Measurements from ENCODE around the gene MSX1.

Gene MSX1

DNA sequence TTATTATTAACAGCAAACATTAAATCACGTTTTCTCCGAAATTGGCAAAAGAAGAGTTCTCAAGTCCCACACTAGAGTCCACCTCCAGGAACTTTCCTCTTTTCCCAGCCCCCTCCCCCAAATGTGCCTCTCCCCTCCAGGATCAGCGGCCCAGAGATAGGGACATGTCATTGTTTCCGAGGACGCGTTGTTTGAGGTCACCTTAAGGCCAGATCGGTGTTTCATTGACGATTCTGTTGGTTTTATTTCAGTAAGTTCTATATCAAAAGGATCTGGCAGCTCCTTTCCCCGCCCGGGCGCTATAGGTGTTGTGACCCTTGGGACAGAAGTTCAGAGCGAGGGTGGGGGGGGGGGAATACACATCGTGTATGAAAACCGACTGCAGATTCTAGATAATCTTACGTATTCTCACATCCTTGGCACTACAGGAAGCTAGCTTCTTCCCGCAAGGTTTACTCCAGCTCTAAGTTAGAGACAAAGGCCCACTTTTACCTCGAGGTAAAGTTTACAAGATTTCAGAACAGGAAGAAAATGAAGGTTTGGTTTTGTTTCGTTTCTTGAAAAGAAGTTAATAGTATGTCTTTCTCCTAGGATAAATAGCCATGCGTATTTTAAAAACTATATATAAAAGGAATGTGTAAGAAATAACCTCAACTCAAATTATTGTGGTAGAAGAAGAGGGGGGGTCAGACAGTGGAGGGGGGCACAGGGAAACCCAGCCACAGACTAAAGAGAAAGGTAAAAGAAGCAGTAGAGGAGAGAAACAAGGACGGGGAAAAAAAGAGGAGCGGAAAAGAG is 739 bp upstream of the MSX1 start:
- DNase-seq, result no peak

DNA sequence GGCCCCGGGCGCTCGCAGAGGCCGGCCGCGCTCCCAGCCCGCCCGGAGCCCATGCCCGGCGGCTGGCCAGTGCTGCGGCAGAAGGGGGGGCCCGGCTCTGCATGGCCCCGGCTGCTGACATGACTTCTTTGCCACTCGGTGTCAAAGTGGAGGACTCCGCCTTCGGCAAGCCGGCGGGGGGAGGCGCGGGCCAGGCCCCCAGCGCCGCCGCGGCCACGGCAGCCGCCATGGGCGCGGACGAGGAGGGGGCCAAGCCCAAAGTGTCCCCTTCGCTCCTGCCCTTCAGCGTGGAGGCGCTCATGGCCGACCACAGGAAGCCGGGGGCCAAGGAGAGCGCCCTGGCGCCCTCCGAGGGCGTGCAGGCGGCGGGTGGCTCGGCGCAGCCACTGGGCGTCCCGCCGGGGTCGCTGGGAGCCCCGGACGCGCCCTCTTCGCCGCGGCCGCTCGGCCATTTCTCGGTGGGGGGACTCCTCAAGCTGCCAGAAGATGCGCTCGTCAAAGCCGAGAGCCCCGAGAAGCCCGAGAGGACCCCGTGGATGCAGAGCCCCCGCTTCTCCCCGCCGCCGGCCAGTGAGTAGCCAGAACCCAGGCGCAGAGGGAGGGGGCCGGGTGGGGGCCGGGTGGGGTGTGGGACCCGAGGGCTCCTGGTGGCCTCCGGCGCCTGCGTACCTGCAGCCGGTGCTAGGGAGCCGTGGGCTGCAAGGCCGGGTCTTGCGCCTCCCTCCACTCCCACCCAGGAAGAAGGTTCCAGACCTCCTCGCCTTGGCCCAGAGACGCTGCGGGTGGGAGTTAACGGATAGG is 534 bp downstream of the MSX1 start:
- no peak for DNase-seq

DNA sequence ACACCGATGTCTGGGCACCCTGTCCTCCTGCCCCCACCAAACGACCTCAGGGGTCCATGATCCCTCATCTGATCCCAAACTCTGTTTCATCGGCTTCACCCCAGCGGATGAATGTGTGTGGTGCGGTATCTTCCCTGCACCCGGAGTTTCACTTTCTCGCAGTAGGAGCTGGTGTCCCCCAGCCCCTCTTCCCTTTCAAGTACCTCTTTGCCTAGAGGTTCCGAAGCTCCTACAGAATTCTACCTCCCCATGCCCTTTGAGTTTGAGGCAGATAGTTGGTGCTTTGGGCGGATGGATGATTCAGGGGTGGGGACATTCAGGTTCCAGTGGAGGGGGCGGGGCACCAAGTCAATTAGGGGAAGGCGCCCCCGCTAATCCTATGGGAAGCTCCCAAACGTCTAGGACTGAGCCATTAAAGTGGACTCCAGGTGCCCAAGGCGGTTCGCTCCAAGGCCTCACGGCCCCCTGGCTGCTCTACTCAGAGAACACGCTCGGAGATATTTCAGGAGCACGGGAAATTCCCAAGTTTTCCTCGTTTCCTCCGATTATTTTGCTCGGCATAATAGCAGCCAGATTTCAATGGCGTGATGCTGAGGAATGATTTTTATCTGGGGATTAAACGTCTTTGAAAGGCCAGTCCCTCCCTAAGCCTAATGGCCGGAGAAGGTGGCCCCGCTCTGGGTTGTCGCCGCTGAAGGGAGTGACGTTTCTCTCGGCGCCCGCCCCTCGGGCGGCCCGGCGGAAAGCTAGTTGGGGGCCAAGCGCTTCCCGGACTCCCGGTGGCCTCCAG is 1.3 kb downstream of the MSX1 start:
- DNase-seq, result no peak

DNA sequence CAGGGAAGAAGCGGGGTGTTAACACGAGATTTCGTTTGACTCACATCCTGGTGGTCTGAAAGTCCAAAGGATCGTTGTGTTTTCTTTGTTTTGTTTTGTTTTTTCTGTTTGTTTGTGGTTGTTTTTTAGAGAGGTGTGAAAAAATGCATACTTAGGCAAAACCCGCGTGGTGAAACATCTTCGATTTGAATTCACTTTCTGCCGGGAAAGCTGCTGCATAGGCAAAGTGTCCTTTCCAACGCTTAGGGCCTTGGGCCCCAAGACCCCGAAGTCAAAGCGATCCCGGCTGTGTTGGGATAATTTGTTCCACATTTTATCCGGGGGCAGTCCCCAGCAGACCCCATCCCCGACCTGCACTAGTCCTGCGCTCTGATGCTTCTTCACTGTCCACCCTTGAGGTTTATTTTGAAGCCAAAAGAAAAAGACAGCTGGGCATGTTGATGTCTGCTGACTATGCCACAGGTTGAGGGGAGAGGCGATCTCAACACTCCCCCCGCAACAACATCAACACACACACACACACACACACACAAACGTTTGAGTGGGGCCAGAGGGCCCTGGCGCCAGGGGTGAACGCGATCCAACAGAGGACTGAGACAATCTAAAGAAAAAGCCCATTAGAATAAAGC is 2.0 kb downstream of the MSX1 start:
- DNase-seq, result no peak

DNA sequence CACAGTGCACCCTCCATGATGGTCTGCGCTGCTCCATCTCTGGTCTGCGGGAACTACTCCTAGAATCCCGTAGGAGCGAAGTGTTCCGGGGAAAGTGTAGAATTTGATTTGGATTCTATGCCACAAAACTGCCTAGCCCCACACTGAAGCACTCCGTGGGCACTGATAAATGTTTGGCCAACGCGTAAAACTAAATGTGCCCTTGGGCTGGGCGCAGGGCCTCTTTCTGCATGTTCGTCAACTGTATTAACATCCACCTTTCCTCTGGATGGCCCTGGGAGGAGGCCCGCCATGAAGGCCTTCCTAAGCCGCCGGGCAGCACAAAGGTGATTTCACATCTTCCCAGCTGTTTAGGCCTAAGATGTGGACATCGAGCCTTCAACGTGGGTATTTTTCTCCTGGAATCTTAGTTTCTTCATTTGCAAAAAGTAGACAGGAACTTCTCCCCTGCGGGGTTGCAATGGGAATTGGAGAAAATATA is 2.6 kb downstream of the MSX1 start:
- DNase-seq, result no peak

DNA sequence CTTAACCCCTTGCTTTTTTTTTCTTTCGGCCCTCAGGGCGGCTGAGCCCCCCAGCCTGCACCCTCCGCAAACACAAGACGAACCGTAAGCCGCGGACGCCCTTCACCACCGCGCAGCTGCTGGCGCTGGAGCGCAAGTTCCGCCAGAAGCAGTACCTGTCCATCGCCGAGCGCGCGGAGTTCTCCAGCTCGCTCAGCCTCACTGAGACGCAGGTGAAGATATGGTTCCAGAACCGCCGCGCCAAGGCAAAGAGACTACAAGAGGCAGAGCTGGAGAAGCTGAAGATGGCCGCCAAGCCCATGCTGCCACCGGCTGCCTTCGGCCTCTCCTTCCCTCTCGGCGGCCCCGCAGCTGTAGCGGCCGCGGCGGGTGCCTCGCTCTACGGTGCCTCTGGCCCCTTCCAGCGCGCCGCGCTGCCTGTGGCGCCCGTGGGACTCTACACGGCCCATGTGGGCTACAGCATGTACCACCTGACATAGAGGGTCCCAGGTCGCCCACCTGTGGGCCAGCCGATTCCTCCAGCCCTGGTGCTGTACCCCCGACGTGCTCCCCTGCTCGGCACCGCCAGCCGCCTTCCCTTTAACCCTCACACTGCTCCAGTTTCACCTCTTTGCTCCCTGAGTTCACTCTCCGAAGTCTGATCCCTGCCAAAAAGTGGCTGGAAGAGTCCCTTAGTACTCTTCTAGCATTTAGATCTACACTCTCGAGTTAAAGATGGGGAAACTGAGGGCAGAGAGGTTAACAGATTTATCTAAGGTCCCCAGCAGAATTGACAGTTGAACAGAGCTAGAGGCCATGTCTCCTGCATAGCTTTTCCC is 3.4 kb downstream of the MSX1 start:
- no peak for DNase-seq

DNA sequence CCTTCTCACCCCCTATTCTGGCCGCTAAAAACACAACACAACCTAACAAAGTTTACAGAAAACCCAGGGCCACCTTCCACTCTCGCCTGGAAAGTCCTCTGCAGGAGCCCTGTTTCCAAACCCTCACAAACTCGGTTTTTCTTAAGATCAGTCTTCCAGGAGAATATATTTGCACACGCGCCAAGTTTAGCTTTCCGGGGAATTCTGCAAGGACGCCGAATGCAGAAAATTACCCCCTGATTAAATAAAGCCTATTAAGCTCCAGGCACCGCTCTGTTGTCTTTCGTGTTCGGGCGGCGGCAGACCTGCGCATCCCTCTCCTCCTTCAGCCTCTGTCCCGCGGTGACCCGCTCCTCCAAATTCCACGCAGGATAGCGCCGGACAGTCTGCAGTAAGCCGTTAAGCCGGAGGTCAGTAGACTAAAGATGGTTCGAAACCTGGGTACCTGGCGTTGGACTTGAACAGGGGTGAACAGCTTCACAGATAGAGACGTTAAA is 5.0 kb downstream of the MSX1 start:
- DNase-seq, result no peak

DNA sequence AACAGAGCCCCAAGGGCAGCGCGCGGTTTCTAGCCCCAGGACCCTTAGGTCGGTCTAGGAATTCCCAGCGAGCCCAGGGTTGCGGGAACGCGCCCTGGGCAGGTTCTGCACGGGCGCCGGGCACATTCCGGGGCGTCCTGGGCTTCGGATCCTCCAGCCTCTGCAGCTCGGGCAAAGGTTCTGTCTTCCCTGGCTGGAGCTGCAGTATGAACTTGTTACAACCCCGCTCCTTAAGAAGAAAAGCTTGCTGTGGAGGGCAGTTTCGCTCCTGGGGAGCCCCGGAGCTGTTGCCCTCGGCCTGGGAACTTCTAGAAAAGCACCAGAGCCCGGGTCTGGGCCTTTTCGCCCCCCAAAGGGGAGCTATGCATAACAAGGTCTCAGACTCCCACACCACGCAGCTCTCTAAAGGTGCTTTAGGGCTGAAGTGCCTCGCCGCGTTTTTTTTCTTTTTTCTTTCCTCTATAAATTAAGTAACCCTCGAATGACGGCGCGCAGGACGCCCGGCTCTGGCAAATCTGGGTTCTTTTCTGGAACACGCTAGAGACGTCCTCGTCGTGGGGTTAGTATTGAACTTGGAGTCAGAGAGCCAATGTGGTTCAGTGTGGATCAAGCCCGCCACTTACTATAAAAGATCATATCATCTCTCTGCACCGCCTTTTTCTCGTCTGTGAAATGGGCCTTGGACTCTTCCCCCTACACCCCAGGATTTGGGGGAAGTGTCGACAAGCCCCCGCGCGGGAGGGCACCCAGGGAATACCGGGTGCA is 5.7 kb downstream of the MSX1 start:
- no peak for DNase-seq

DNA sequence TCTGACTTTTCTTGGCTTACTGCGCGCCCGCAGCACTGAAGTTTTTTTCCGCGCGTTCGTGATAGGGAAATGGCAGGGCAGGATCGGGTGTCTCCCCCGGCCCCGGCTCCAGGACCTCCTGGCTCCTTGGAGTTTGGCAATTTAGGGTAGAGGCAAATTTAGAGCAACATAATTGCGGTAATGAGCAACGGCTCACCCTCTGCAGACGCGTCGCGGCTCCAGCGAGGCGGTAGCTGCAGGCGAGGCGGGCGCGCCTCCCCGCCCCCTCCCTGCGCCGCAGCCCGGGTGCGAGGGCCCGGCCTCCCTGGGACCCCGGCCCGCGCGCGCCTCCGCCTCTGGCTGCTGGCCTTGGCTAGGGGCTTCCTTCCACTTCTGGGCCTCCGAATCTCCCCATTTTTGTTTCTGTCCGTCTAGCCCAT is 6.2 kb downstream of the MSX1 start:
- no peak for DNase-seq

DNA sequence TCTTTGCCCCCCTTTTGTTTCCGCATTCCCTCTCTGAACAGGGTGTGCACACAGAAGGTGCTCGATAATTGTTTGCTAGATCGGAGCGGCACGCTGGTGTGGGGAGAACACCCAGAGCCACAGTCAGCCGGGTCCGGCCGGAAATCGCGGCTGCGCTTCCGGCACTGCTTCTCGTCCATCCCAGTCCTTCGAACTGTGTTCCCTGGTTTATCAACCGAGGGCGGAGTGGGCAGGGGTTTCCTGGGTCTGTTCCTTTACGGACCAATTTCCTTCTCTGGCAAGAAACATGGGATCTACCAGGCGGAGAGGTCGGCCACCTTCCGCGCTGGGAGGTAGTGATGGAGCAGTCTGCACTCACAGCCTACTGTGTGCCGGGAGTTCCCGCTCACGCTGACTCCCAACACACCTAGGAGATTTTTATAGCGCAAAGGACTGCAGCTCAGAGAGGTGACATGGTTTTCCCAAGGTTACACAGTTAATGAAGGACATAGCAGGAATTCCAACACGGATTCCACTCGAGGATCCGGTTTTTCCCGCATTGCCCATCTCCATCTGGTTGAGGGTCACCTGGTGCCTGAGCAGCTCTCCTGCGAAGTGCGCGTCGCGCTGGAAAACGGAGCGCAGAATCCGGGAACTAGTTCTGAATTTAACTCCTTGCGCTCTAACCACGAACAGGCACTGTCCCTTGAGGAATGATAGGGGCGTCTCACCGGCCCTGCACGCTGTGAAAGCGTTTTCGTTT is 6.8 kb downstream of the MSX1 start:
- no peak for DNase-seq

DNA sequence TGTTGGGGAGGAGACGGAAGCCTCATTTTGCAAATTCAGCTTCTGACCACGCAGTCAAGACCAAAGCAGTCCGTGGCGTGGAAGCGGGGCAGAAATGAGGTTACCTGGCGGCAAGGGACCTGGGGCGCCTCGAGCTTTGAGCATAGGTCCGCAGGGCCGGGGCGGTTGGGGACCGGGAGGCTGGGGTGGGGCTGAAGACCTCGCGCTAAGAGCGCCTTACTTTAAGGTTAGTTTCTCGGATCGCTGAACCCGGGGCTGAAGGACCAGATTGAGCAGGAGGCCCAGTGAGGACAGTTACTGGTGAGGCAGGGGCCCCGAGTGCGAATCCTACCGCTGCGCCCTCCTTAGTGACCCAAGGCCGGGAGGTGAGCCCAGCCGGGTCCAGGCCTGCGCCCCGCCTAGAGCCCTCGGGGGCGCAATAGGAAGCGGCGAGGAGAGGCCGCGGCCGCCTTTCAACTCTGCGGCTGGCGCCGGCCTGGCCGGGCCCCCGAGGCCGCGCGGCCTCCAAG is 7.5 kb downstream of the MSX1 start:
- no peak for DNase-seq

DNA sequence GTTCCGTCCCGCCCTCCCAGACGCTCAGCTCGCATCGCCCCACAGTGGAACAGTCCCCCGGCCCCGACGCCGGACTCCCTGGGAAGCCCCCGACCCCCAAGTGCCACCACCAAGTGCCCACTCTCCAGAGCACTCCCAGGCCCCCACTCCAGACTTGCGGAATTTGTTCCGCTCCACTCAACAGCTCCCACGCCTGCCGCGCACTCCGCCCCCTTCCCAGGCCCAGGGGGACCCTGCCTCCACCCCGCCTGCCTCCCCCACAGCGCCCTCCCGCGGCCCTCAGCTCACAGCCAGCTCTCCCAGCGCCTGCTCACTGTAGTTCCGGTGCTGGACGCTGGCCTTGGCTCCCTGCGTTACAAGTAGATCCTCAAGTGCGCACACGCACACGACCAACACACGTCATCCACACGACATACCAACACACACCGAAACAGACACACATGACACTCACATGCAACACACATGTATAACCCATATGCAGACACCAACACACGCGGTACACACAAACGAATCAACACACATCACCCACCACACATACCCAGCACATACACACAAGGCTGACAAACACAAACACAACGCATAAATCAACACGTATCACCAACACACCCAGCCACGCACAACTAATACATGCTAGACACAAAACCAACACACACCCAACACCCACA is 8.0 kb downstream of the MSX1 start:
- no peak for DNase-seq

DNA sequence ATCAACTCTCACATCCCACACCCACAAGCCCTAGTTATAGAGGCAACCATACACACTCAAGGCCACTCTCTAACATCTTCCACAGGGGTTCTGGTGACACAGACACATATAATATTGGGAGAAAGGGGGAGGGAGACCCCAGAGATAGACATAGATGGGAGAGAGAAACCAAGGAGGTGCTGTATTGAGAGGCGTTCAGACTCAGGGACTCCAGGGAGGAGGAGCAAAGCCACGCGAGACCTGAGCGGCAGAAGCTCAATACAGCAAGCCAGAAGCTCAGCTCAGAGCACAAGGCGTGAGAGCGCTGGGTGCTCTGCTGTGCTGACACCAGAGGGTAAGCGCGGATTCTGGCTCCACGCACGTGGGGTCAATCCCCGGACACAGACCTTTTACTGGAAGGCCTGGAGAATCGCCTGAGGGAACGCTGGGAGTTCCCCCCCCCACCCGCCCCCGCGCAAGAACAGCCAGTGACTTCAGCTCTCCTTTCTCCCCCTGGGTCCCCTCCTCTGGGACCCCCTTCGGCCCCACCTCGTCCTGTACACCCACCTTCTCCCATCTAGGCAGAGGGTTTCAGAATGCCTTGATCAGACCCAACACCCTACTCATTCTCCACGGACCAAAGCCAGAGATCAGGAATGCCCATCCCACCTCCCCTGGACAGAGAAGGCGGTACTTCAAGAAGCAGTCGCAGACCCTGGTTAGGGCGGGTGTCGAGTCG is 8.7 kb downstream of the MSX1 start:
- no peak for DNase-seq

DNA sequence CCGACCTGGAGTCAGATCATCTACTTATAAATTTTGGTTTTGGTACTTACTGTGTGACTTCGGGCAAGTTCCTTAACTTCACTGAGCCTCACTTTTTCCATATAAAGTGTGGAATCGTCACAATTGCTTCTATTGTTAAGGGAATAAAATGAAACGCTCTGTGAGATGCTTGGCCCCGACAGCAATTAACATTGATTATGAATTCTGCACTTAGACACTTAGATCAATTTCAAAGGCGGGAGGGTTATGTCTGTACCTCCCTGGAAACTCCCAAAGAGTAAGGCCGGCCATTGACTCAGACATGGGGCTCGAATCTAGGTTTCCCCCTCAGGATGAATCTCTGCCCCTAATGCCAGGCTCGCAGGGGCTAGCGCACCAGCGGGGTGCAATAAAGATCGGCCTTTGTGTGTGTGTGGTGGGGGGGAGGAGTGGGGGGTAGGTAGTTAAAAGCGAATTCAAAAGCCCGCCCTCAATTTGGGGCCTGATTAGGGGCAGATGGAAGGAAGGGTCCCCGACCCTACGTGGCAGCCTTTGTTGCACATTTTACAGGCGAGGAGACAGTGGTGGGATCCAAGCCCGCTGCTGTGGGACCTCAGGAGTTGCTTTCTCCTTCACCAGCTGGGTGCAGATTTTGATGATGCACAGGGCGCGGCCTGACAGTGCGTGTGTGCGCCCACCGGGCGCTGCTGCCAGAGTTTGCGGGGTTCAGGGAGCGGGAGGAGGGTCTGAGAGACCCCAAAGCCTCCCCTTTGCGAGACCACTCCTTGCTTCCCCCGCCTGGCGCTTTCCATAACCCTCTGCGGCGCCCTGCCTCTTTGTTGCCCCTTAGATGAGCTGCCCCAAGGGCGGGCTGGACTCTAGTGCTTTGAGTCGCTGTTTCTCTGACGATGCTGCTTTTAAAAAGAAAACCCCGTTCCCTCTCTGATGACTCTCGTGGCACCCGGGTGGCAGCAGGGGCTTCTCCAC is 9.6 kb downstream of the MSX1 start:
- DNase-seq, result no peak

DNA sequence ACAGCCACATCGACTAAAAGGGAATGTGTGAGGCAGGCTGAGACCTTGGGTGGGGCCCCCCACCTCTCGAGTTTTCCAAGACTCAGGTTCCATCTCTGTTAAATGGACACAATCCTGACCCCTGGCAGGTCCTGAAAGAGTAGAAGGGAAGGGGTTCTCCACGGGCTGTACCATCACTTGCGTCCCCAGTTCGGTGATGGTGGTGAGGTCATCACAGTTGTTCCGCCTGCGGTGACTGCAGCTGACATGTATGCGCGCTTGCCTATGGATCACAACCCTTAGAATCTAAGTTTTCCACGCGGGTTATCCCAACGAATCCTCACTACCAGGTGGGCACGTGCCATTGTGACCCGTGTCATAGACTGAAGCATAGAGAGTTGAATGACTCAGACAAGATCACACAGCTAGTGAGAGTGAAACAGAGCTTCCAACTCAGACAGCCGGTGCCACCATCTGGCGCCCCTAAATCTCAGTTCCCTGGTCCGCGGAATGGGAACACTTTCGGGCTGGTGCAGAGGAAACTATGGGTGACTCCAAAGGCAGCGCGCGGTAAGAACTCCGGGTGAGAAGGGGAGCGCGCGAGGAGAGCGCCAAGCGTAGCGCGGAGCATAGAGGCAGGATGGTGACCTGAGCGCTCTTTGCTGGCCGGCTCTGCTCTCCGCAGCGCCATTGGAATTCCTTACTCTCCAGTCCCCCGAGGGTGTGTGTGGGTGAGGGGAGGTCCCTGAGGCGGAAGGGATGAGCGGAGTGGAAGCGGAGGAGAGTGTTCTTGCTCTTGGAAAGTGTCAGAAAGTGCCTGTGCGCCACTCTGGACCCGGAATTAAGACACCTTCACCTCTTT is 10.5 kb downstream of the MSX1 start:
- DNase-seq, result no peak

DNA sequence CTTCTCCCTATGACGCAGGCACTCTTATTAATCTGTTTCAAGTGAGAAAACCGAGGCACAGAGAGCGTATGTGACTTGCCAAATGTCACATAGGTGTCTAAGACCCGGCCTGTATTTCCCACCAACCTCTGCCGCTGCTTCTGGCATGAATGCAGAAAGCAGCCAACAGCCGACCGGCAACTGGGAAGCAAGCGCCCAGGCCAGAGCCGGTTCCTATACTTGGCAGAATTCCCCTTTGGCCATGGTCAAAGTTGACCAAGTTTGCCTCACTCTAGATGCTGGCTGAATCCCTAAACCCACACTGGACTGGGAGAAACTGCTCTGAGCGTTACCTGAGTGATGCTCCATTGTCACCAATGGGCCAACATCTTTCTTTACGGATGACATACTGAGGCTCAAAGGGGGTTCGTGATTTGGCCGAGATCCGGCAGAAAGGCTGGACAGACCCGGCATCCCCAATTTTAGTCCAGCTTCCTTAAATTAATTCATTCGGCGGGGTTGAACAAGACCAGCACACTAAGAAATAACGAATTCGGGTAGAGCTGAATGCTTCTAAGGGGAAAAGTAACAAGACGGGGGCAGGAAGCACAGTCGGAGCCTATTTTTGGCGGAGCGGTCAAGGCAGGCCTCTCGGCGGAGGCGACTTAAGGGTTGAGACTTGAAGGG is 11.2 kb downstream of the MSX1 start:
- DNase-seq, result no peak
